ENCODE data around the gene DOK6. TPM values are rescaled to one million over a fixed set of nuclear protein-coding genes. Genes with fewer than 3 reads are reported as not detected.
"Not testable (repeated sequence)": the region's sequence is repeated elsewhere in the genome, so short reads cannot be mapped to it uniquely, and the experiment has no call there.

The DOK6 gene
- total RNA-seq, 1 experiment from 2014 or later = 4.1 TPM

DNA sequence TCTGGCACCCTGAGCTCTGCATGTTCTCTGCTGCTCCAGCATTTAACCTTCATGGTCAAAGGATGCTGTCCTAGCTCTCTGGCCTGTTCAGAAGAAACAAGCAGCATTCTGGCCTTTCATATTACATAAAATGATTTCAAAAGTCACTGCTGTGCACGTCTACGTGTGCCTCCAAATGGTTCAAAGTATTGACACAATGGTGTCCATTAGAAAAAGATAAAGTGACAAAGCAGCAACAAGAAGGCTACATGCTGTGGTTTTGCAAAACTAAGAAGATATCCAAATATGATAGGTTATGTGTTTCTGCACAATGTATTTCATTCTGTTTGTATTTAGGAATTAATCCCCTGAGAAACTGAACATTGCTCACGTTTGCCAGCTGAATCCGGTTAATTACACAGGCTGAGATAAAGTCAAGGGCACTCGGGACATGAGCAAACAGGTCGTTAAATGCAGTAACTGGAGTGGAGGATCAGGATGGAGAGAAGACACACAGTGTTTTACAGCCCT lies 258.5 kb downstream of the DOK6 start:
- Mint-ChIP-seq H3K27ac (no peak overlapping the region), H3K4me3 (no peak overlapping the region), H3K4me1 (peaks cover 7% of the 10 kb centered on the region), H3K9me3 (no peaks in the 10 kb centered on the region), H3K27me3 (ENCODE audit: low read depth) (no peaks in the 10 kb centered on the region), H3K36me3 (no peaks in the 10 kb centered on the region)
- no peak for ATAC-seq
- DNase-seq (ENCODE audit: low spot score) = no peak
- no peak for TF ChIP-seq PRRX2 (CRISPR knock-in tag; IDR thresholded peaks at IDR 0.05)
- TF ChIP-seq TEAD4 (CRISPR knock-in tag; IDR thresholded peaks at IDR 0.05) = no peak
- TF ChIP-seq NFATC4 (CRISPR knock-in tag; IDR thresholded peaks at IDR 0.05) = no peak
- no peak for TF ChIP-seq FOXJ3 (CRISPR knock-in tag; IDR thresholded peaks at IDR 0.05; ENCODE audit: borderline replicate concordance)
- TF ChIP-seq, protein P1, sequence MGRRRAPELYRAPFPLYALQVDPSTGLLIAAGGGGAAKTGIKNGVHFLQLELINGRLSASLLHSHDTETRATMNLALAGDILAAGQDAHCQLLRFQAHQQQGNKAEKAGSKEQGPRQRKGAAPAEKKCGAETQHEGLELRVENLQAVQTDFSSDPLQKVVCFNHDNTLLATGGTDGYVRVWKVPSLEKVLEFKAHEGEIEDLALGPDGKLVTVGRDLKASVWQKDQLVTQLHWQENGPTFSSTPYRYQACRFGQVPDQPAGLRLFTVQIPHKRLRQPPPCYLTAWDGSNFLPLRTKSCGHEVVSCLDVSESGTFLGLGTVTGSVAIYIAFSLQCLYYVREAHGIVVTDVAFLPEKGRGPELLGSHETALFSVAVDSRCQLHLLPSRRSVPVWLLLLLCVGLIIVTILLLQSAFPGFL (CRISPR knock-in tag; IDR thresholded peaks at IDR 0.05; ENCODE audit: borderline replicate concordance) = no peak
- TF ChIP-seq, protein P2, sequence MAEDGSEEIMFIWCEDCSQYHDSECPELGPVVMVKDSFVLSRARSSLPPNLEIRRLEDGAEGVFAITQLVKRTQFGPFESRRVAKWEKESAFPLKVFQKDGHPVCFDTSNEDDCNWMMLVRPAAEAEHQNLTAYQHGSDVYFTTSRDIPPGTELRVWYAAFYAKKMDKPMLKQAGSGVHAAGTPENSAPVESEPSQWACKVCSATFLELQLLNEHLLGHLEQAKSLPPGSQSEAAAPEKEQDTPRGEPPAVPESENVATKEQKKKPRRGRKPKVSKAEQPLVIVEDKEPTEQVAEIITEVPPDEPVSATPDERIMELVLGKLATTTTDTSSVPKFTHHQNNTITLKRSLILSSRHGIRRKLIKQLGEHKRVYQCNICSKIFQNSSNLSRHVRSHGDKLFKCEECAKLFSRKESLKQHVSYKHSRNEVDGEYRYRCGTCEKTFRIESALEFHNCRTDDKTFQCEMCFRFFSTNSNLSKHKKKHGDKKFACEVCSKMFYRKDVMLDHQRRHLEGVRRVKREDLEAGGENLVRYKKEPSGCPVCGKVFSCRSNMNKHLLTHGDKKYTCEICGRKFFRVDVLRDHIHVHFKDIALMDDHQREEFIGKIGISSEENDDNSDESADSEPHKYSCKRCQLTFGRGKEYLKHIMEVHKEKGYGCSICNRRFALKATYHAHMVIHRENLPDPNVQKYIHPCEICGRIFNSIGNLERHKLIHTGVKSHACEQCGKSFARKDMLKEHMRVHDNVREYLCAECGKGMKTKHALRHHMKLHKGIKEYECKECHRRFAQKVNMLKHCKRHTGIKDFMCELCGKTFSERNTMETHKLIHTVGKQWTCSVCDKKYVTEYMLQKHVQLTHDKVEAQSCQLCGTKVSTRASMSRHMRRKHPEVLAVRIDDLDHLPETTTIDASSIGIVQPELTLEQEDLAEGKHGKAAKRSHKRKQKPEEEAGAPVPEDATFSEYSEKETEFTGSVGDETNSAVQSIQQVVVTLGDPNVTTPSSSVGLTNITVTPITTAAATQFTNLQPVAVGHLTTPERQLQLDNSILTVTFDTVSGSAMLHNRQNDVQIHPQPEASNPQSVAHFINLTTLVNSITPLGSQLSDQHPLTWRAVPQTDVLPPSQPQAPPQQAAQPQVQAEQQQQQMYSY (CRISPR knock-in tag; IDR thresholded peaks at IDR 0.05) = no peak
- TF ChIP-seq, protein P3, sequence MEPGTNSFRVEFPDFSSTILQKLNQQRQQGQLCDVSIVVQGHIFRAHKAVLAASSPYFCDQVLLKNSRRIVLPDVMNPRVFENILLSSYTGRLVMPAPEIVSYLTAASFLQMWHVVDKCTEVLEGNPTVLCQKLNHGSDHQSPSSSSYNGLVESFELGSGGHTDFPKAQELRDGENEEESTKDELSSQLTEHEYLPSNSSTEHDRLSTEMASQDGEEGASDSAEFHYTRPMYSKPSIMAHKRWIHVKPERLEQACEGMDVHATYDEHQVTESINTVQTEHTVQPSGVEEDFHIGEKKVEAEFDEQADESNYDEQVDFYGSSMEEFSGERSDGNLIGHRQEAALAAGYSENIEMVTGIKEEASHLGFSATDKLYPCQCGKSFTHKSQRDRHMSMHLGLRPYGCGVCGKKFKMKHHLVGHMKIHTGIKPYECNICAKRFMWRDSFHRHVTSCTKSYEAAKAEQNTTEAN (CRISPR knock-in tag; IDR thresholded peaks at IDR 0.05) = no peak
- TF ChIP-seq GRHL2 (CRISPR knock-in tag; IDR thresholded peaks at IDR 0.05; ENCODE audit: insufficient replicate concordance, severe bottlenecking) = no peak
- TF ChIP-seq ZBTB21 (CRISPR knock-in tag; IDR thresholded peaks at IDR 0.05; ENCODE audit: borderline replicate concordance) = no peak
- ChIA-PET POLR2A (no interaction called here), CTCF (no interaction called here)

DNA sequence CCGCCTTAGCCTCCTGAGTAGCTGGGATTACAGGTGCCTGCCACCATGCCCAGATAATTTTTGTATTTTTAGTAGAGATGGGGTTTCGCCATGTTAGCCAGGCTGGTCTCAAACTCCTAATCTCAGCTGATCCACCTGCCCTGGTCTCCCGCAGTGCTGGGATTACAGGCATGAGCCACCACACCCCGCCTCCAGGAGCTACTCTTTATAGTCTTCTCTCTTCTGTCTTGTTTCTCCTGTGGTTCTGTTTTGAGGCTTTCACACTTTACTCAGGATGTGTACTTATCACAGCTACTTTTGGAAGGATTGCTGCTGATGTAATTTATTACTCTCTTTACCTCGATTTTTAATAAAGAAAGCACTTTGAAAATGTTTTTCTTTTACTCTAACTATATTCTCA lies 261.4 kb downstream of the DOK6 start:
- CTCF ChIA-PET; ATAC-seq; H3K27ac Mint-ChIP-seq; H3K36me3 Mint-ChIP-seq; H3K9me3 Mint-ChIP-seq; H3K4me3 Mint-ChIP-seq; DNase-seq (ENCODE audit: low spot score); H3K27me3 Mint-ChIP-seq (ENCODE audit: low read depth); POLR2A ChIA-PET: not testable (repeated sequence)
- H3K4me1 Mint-ChIP-seq = peaks cover 17% of the 10 kb centered on the region

DNA sequence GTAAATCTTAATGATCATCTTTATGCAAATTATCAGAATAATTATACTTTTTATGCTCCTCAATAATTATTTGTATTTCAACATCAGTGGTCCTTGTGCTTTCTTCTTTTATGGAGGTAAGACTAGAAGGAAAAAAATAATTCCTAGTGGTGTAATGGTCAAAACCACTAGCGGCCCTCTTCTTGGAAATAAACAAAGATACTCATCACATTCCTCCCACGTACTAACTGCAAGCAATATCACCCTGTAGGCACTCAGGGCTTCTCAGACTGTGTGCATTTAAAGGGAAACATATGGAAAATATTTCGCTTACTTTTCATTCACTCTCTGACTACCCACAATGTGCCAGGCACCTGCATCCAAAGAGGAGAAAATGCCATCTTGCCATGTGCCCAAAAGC lies 263.7 kb downstream of the DOK6 start:
- H3K9me3 Mint-ChIP-seq = no peaks in the 10 kb centered on the region
- H3K4me3 Mint-ChIP-seq = no peak overlapping the region
- no peaks in the 10 kb centered on the region for H3K27me3 Mint-ChIP-seq (ENCODE audit: low read depth)
- no peak overlapping the region for H3K27ac Mint-ChIP-seq
- CTCF ChIA-PET = no interaction called here
- TF ChIP-seq ZNF396 (CRISPR knock-in tag; IDR thresholded peaks at IDR 0.05; ENCODE audit: borderline replicate concordance) = no peak
- TF ChIP-seq, protein P4, sequence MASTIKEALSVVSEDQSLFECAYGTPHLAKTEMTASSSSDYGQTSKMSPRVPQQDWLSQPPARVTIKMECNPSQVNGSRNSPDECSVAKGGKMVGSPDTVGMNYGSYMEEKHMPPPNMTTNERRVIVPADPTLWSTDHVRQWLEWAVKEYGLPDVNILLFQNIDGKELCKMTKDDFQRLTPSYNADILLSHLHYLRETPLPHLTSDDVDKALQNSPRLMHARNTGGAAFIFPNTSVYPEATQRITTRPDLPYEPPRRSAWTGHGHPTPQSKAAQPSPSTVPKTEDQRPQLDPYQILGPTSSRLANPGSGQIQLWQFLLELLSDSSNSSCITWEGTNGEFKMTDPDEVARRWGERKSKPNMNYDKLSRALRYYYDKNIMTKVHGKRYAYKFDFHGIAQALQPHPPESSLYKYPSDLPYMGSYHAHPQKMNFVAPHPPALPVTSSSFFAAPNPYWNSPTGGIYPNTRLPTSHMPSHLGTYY (CRISPR knock-in tag; IDR thresholded peaks at IDR 0.05) = no peak
- TF ChIP-seq, protein P5, sequence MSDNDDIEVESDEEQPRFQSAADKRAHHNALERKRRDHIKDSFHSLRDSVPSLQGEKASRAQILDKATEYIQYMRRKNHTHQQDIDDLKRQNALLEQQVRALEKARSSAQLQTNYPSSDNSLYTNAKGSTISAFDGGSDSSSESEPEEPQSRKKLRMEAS (CRISPR knock-in tag; IDR thresholded peaks at IDR 0.05) = no peak
- no peak for TF ChIP-seq JUN (CRISPR knock-in tag; IDR thresholded peaks at IDR 0.05)
- TF ChIP-seq, protein P6, sequence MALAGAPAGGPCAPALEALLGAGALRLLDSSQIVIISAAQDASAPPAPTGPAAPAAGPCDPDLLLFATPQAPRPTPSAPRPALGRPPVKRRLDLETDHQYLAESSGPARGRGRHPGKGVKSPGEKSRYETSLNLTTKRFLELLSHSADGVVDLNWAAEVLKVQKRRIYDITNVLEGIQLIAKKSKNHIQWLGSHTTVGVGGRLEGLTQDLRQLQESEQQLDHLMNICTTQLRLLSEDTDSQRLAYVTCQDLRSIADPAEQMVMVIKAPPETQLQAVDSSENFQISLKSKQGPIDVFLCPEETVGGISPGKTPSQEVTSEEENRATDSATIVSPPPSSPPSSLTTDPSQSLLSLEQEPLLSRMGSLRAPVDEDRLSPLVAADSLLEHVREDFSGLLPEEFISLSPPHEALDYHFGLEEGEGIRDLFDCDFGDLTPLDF (CRISPR knock-in tag; IDR thresholded peaks at IDR 0.05) = no peak
- no peaks in the 10 kb centered on the region for H3K36me3 Mint-ChIP-seq
- ATAC-seq (no peak), DNase-seq (ENCODE audit: low spot score) (no peak)
- POLR2A ChIA-PET = no interaction called here
- H3K4me1 Mint-ChIP-seq = peaks cover 24% of the 10 kb centered on the region

All from WTC11 (cell line).